HepG2 (cell line): ENCODE results near the gene MTA2. TPM values are rescaled to one million over a fixed set of nuclear protein-coding genes. Genes with fewer than 3 reads are reported as not detected.

Experiments
- CREM ChIP-seq, 2 experiments: sonication (generic) in 1 of 2; formaldehyde crosslinking in 1 of 2; IDR thresholded peaks; 2 replicates each; pipeline versions ENCODE4 v1.4.0 to v1.6.1; 2016 to 2020; ENCODE audit warnings: antibody characterized with exemption in 1 of 2, mild to moderate bottlenecking in 1 of 2, missing genetic modification reagents in 1 of 2
- FOXP1 ChIP-seq, 2 experiments: fragments of 450-650 bp in 1 of 2; IDR thresholded peaks; 2 replicates each; pipeline ENCODE4 v1.6.1; 2017 to 2018; ENCODE audit warnings: antibody characterized with exemption in 1 of 2
- GABPB1 ChIP-seq: IDR thresholded peaks from 2 replicates; pipeline ENCODE4 v1.6.1; 2016; ENCODE audit warnings: mild to moderate bottlenecking, missing genetic modification reagents, moderate library complexity, missing compliant biosample characterization
- HNF4A ChIP-seq: sonication (generic); formaldehyde crosslinking; IDR thresholded peaks from 2 replicates; pipeline ENCODE4 v1.4.0; 2020; ENCODE audit warnings: missing genetic modification reagents
- JUN ChIP-seq: sonication (generic); formaldehyde crosslinking; IDR thresholded peaks from 2 replicates; pipeline ENCODE4 v1.4.0; 2020; ENCODE audit warnings: mild to moderate bottlenecking, missing genetic modification reagents
- NCOA1 ChIP-seq: sonication (generic); formaldehyde crosslinking; IDR thresholded peaks from 2 replicates; pipeline ENCODE4 v1.9.0; 2021; ENCODE audit warnings: missing genetic modification reagents
- NCOR1 ChIP-seq: fragments of 200-600 bp; sonication (generic); IDR thresholded peaks from 2 replicates; pipeline ENCODE4 v1.7.0; 2017; ENCODE audit warnings: antibody characterized with exemption, low read length, borderline replicate concordance
- NR2C2 ChIP-seq: sonication (generic); formaldehyde crosslinking; IDR thresholded peaks from 2 replicates; pipeline ENCODE4 v1.4.0; 2020; ENCODE audit warnings: missing genetic modification reagents, mild to moderate bottlenecking, moderate library complexity, borderline replicate concordance
- PCBP1 ChIP-seq: fragments of 200-400 bp; formaldehyde crosslinking; IDR thresholded peaks from 2 replicates; pipeline ENCODE4 v1.6.1; 2017; ENCODE audit warnings: mild to moderate bottlenecking, low read depth, low read length, borderline replicate concordance
- POLR2AphosphoS2 ChIP-seq: IDR thresholded peaks from 2 replicates; pipeline ENCODE4 v1.6.1; 2011; ENCODE audit warnings: low read depth, low read length, improper control_type of control experiment
- RARA ChIP-seq: IDR thresholded peaks from 2 replicates; pipeline ENCODE4 v1.6.1; 2016; ENCODE audit warnings: missing genetic modification reagents, missing compliant biosample characterization
- RBFOX2 ChIP-seq: fragments of 200-400 bp; formaldehyde crosslinking; IDR thresholded peaks from 2 replicates; pipeline ENCODE4 v1.6.1; 2017; ENCODE audit warnings: low read depth, mild to moderate bottlenecking, low read length
- SP140L ChIP-seq: sonication (generic); formaldehyde crosslinking; IDR thresholded peaks from 2 replicates; pipeline ENCODE4 v1.4.0; 2020; ENCODE audit warnings: missing genetic modification reagents, borderline replicate concordance
- TRIM24 ChIP-seq: sonication (generic); formaldehyde crosslinking; IDR thresholded peaks from 2 replicates; pipeline ENCODE4 v1.8.0; 2022; ENCODE audit warnings: mild to moderate bottlenecking, missing genetic modification reagents
- ZNF143 ChIP-seq: sonication (generic); formaldehyde crosslinking; IDR thresholded peaks from 2 replicates; pipeline ENCODE4 v1.4.0; 2020; ENCODE audit warnings: missing genetic modification reagents
- ZNF224 ChIP-seq: sonication (generic); formaldehyde crosslinking; IDR thresholded peaks from 2 replicates; pipeline ENCODE4 v1.5.0; 2020; ENCODE audit warnings: mild to moderate bottlenecking, missing genetic modification reagents
- ZNF367 ChIP-seq: sonication (generic); formaldehyde crosslinking; IDR thresholded peaks from 2 replicates; pipeline ENCODE4 v1.4.0; 2020; ENCODE audit warnings: missing genetic modification reagents, borderline replicate concordance
- ZNF446 ChIP-seq: sonication (generic); formaldehyde crosslinking; IDR thresholded peaks from 2 replicates; pipeline ENCODE4 v1.5.0; 2020; ENCODE audit warnings: mild to moderate bottlenecking, missing genetic modification reagents
- ZNF468 ChIP-seq: sonication (generic); formaldehyde crosslinking; IDR thresholded peaks from 2 replicates; pipeline ENCODE4 v1.8.0; 2022; ENCODE audit warnings: mild to moderate bottlenecking, moderate library complexity, missing genetic modification reagents
- ZNF496 ChIP-seq: sonication (generic); formaldehyde crosslinking; IDR thresholded peaks from 2 replicates; pipeline ENCODE4 v1.8.1; 2023; ENCODE audit warnings: mild to moderate bottlenecking, moderate library complexity, missing genetic modification reagents; ENCODE audit not compliant: insufficient replicate concordance
- ZNF678 ChIP-seq: sonication (generic); formaldehyde crosslinking; IDR thresholded peaks from 2 replicates; pipeline ENCODE4 v1.4.0; 2020; ENCODE audit warnings: mild to moderate bottlenecking, missing genetic modification reagents
- ZNF879 ChIP-seq: sonication (generic); formaldehyde crosslinking; IDR thresholded peaks from 2 replicates; pipeline ENCODE4 v1.8.1; 2023; ENCODE audit warnings: missing genetic modification reagents
- polyA plus RNA-seq, 8 experiments: library from polyadenylated mRNA; depleted of rRNA in 3 of 8; stranded (reverse) in 7 of 8; unstranded in 1 of 8; fragments of >200 nt; fragmentation: Illumina TruSeq in 4 of 8; extraction: Trizol in 4 of 8; gene quantifications; 2 replicates each; pipeline versions ENCODE4 v1.2.1 to v1.2.3, GENCODE V29; 2011 to 2016; ENCODE audit warnings: low read depth in 4 of 8, missing spikeins in 1 of 8, mixed read lengths in 1 of 8; ENCODE audit not compliant: insufficient read depth in 1 of 8
- total RNA-seq, 5 experiments: library from RNA; depleted of rRNA; stranded (reverse); fragments of >200 nt; fragmentation: Illumina TruSeq; extraction: Trizol; gene quantifications; 2 replicates each; pipeline ENCODE4 v1.2.3, GENCODE V29; 2016; ENCODE audit warnings: low read depth in 1 of 5
- TF ChIP-seq, protein P1 (sequence below): sonication (generic); formaldehyde crosslinking; IDR thresholded peaks from 2 replicates; pipeline ENCODE4 v1.4.0; 2020; ENCODE audit warnings: missing genetic modification reagents
- TF ChIP-seq, protein P2 (sequence below): sonication (generic); formaldehyde crosslinking; IDR thresholded peaks from 2 replicates; pipeline ENCODE4 v1.5.0; 2020; ENCODE audit warnings: missing genetic modification reagents, mild to moderate bottlenecking, borderline replicate concordance
- TF ChIP-seq, protein P3 (sequence below): sonication (generic); formaldehyde crosslinking; IDR thresholded peaks from 2 replicates; pipeline ENCODE4 v1.5.1; 2020; ENCODE audit warnings: missing genetic modification reagents, mild to moderate bottlenecking, borderline replicate concordance
- TF ChIP-seq, protein P4 (sequence below): IDR thresholded peaks from 2 replicates; pipeline ENCODE4 v1.6.1; 2016; ENCODE audit warnings: missing biosample characterization, missing genetic modification reagents, low read depth
- TF ChIP-seq, protein P5 (sequence below): sonication (generic); formaldehyde crosslinking; IDR thresholded peaks from 2 replicates; pipeline ENCODE4 v1.5.1; 2020; ENCODE audit warnings: missing genetic modification reagents, mild to moderate bottlenecking, borderline replicate concordance

The MTA2 gene
- total and polyA plus RNA-seq, 2 of the 13 experiments (the other 11 are each of a cell fraction or from before 2014, with no cell fraction given) = 14.0 to 70.0 TPM

DNA sequence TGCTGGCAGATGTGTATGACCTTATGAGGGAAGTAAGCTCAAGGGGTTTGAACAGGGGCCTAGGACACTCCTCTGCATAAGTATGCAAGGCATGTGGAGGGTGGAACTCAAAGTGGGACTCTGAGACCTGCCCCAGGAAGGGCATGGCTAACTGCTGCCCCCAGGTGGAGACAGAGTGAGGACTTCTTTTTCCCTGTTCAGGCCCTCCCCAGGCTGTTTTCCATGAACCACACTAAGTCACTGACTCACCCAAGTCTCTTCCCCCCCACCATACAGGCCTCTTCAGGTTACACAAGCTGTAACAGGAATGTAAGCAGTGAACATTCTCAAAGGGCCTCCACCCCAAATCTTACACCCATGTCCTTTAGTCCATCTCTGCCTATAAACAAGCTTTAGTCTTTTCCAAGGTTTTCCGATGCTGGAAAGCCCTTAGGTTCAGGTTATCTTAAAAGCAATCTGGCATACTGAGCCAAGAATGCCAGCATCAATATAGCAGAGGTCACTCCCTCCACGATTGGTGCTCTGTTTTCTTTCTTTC lies 41.0 kb downstream of the MTA2 start (continued):
- TF ChIP-seq ZNF143 (CRISPR knock-in tag) = no peak
- TF ChIP-seq ZNF879 (CRISPR knock-in tag) = no peak
- TF ChIP-seq, protein P1, sequence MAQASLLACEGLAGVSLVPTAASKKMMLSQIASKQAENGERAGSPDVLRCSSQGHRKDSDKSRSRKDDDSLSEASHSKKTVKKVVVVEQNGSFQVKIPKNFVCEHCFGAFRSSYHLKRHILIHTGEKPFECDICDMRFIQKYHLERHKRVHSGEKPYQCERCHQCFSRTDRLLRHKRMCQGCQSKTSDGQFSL (CRISPR knock-in tag) = peak; percentile 95
- TF ChIP-seq ZNF446 (CRISPR knock-in tag) = no peak
- TF ChIP-seq, protein P2, sequence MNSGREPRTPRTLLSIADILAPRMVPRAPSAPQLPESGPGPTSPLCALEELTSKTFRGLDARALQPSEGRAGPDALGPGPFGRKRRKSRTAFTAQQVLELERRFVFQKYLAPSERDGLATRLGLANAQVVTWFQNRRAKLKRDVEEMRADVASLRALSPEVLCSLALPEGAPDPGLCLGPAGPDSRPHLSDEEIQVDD = no peak
- no peak for TF ChIP-seq ZNF678 (CRISPR knock-in tag)
- TF ChIP-seq RBFOX2 = no peak
- TF ChIP-seq RARA (CRISPR knock-in tag) = peak; percentile 25; the same call in 1 of the 2 replicates
- TF ChIP-seq SP140L = no peak
- TF ChIP-seq, protein P3, sequence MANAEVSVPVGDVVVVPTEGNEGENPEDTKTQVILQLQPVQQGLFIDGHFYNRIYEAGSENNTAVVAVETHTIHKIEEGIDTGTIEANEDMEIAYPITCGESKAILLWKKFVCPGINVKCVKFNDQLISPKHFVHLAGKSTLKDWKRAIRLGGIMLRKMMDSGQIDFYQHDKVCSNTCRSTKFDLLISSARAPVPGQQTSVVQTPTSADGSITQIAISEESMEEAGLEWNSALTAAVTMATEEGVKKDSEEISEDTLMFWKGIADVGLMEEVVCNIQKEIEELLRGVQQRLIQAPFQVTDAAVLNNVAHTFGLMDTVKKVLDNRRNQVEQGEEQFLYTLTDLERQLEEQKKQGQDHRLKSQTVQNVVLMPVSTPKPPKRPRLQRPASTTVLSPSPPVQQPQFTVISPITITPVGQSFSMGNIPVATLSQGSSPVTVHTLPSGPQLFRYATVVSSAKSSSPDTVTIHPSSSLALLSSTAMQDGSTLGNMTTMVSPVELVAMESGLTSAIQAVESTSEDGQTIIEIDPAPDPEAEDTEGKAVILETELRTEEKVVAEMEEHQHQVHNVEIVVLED (CRISPR knock-in tag) = peak; percentile 22; the same call in 1 of the 2 replicates
- TF ChIP-seq CREM (IDR thresholded peaks at IDR 0.05) = no peak
- TF ChIP-seq CREM (CRISPR knock-in tag; IDR thresholded peaks at IDR 0.05) = no peak
- no peak for TF ChIP-seq PCBP1
- TF ChIP-seq POLR2AphosphoS2 = no peak
- no peak for TF ChIP-seq ZNF496 (CRISPR knock-in tag)
- TF ChIP-seq NR2C2 (CRISPR knock-in tag) = no peak
- TF ChIP-seq JUN = no peak
- TF ChIP-seq NCOR1 = no peak
- TF ChIP-seq ZNF224 = no peak
- TF ChIP-seq TRIM24 (CRISPR knock-in tag) = no peak
- no peak for TF ChIP-seq NCOA1 (CRISPR knock-in tag)
- TF ChIP-seq, protein P4, sequence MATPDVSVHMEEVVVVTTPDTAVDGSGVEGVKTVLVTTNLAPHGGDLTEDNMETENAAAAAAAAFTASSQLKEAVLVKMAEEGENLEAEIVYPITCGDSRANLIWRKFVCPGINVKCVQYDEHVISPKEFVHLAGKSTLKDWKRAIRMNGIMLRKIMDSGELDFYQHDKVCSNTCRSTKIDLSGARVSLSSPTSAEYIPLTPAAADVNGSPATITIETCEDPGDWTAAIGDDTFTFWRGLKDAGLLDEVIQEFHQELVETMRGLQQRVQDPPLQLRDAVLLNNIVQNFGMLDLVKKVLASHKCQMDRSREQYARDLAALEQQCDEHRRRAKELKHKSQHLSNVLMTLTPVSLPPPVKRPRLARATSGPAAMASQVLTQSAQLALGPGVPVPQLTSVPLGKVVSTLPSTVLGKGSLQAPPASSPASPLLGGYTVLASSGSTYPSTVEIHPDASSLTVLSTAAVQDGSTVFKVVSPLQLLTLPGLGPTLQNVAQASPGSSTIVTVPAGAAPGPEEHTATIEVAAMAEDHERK (CRISPR knock-in tag) = no peak
- TF ChIP-seq GABPB1 (CRISPR knock-in tag) = no peak
- no peak for TF ChIP-seq ZNF367
- TF ChIP-seq, protein P5, sequence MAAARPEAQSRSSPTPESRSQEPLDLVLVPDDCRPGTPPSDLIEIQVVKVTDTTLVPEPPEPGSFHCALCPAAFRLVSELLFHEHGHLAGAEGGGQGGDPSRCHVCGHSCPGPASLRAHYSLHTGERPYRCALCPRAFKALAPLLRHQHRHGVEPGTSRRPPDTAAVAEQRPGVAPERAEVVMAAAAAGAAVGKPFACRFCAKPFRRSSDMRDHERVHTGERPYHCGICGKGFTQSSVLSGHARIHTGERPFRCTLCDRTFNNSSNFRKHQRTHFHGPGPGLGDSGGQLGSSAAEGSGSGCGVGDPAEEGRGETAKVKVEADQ (CRISPR knock-in tag) = no peak
- TF ChIP-seq FOXP1 (IDR thresholded peaks at IDR 0.05) = no peak
- peak; percentile 15; the same call in 1 of the 2 replicates for TF ChIP-seq FOXP1 (CRISPR knock-in tag; IDR thresholded peaks at IDR 0.05)
- no peak for TF ChIP-seq ZNF468 (CRISPR knock-in tag)
- peak; percentile 52; the same call in 1 of the 2 replicates for TF ChIP-seq HNF4A (CRISPR knock-in tag)
